MCF 10A (cell line): ENCODE measurements around the gene DRAP1. TPM values are rescaled to one million over a fixed set of nuclear protein-coding genes. Genes with fewer than 3 reads are reported as not detected.
A peak's percentile ranks its signal among the peaks of the same experiment; 100 is the strongest.
"Not testable (repeated sequence)": the region's sequence is repeated elsewhere in the genome, so short reads cannot be mapped to it uniquely, and the experiment has no call there.

Experiments
- BruUV-seq: library from RNA; stranded (reverse); fragments of 400-500 nt; replicated peaks from 2 replicates; lab custom pipeline; 2021; lab: Mats Ljungman, UMichigan
- CTCF ChIA-PET: fragments of 300-600 bp; sonication (Branson Sonifier 250); formaldehyde crosslinking; extraction: SDS; loops from one replicate; lab custom pipeline; 2021; ENCODE audit warnings: antibody characterized with exemption, inconsistent platforms; lab: Yijun Ruan, JAX
- POLR2A ChIA-PET: fragments of 300-600, 350-650 bp; sonication (Branson Sonifier 250); formaldehyde crosslinking; extraction: SDS; loops from one replicate; lab custom pipeline; 2020; ENCODE audit warnings: antibody characterized with exemption, inconsistent platforms; lab: Yijun Ruan, JAX
- DNase-seq: peaks from one replicate; pipeline ENCODE4 v3.0.0-alpha.2; 2018; ENCODE audit not compliant: unreplicated experiment
- H3K27ac Mint-ChIP-seq: one replicate; pipeline ENCODE4 v1.8.0; 2022; ENCODE audit warnings: mild to moderate bottlenecking, low read depth, mixed read lengths; ENCODE audit not compliant: unreplicated experiment
- H3K27me3 Mint-ChIP-seq: one replicate; pipeline ENCODE4 v1.8.0; 2022; ENCODE audit warnings: mixed read lengths; ENCODE audit not compliant: insufficient read depth, unreplicated experiment
- H3K36me3 Mint-ChIP-seq: one replicate; pipeline ENCODE4 v1.8.0; 2022; ENCODE audit warnings: mild to moderate bottlenecking, moderate library complexity, mixed read lengths; ENCODE audit not compliant: insufficient read depth, unreplicated experiment
- H3K4me1 Mint-ChIP-seq: one replicate; pipeline ENCODE4 v1.8.0; 2022; ENCODE audit warnings: mixed read lengths; ENCODE audit not compliant: insufficient read depth, unreplicated experiment
- H3K4me3 Mint-ChIP-seq: one replicate; pipeline ENCODE4 v1.8.0; 2022; ENCODE audit warnings: mild to moderate bottlenecking, moderate library complexity, mixed read lengths; ENCODE audit not compliant: unreplicated experiment
- H3K9me3 Mint-ChIP-seq: one replicate; pipeline ENCODE4 v1.8.0; 2022; ENCODE audit warnings: mixed read lengths; ENCODE audit not compliant: unreplicated experiment
- CTCF ChIP-seq: fragments of 200-600 bp; IDR thresholded peaks from one replicate; pipeline ENCODE4 v1.8.0; 2022; ENCODE audit warnings: antibody characterized with exemption, mild to moderate bottlenecking; ENCODE audit not compliant: unreplicated experiment
- intact Hi-C: fragments of 100-400 bp; cut with micrococcal nuclease; formaldehyde crosslinking; loops from 2 replicates; pipeline ENCODE4 v1.14.1; 2022
- total RNA-seq: library from RNA; stranded (reverse); gene quantifications from 2 replicates; pipeline ENCODE4 v1.2.3, GENCODE V29; 2022

DRAP1 gene
- total RNA-seq, 1 experiment from 2014 or later, result 167 TPM

GRCh38 chr11:65888163-65888814 is 30.9 kb upstream of the DRAP1 start, which contains the start of gene FIBP:
FIBP (minus strand) TSS chr11:65888471; CDS start chr11:65888418, 53 bp downstream.
- no peaks in the 10 kb centered on the region for H3K9me3 Mint-ChIP-seq

GRCh38 chr11:65890324-65891218 is 28.7 kb upstream of the DRAP1 start, which contains the start of gene CCDC85B:
CCDC85B (plus strand) TSS chr11:65890673; CDS start chr11:65890784, 111 bp downstream.
- Mint-ChIP-seq H3K36me3 (peaks cover 74% of the 10 kb centered on the region), H3K4me1 (peaks cover 32% of the 10 kb centered on the region), H3K9me3 (no peaks in the 10 kb centered on the region), H3K4me3 (peak within 1 kb of the TSS; percentile 90), H3K27ac (peak within 1 kb of the TSS; percentile 90), H3K27me3 (no peaks in the 10 kb centered on the region)
- ChIA-PET POLR2A (interaction anchor here (0.6 to 9.9 kb wide), 39 partner anchors 9 to 876 kb away, joined by 3 to 222 read pairs (median 4); partner anchors contain the start of genes BANF1, C11orf68, CFL1 and DPF2), CTCF (interaction anchor here (0.6 to 9.0 kb wide), 14 partner anchors 8 to 380 kb away, joined by 3 to 203 read pairs (median 5); partner anchors contain the start of genes FOSL1 and MUS81)
- no peak for TF ChIP-seq CTCF
- BruUV-seq, result no TSS peak
- intact Hi-C loops, result loop anchor here (1.0 kb wide), 2 partner anchors 9 to 21 kb away; no protein-coding TSS in a partner anchor
- DNase-seq, result peak; percentile 95

More at GRCh38 chr11:65888163-65888814, 30.9 kb upstream of the DRAP1 start, which contains the start of gene FIBP:
- ChIA-PET CTCF (interaction anchor here (0.6 to 9.0 kb wide), 29 partner anchors 8 to 442 kb away, joined by 3 to 203 read pairs (median 4); partner anchors contain the start of genes BANF1, CTSW, EIF1AD and FOSL1), POLR2A (interaction anchor here (0.6 to 9.9 kb wide), 29 partner anchors 10 to 1576 kb away, joined by 3 to 222 read pairs (median 8); partner anchors contain the start of genes BANF1, C11orf68, CFL1 and DPP3)
- BruUV-seq, result no TSS peak
- peaks cover 28% of the 10 kb centered on the region for H3K4me1 Mint-ChIP-seq
- peak within 1 kb of the TSS; percentile 90 for H3K27ac Mint-ChIP-seq
- intact Hi-C loops, result loop anchor here (1.0 to 2.0 kb wide), 2 partner anchors 73 to 101 kb away; partner anchors contain the start of gene SART1
- no peaks in the 10 kb centered on the region for H3K27me3 Mint-ChIP-seq
- peak; percentile 84 for TF ChIP-seq CTCF
- peak within 1 kb of the TSS; percentile 90 for H3K4me3 Mint-ChIP-seq
- peaks cover 66% of the 10 kb centered on the region for H3K36me3 Mint-ChIP-seq
- DNase-seq, result peak; percentile 97

GRCh38 chr11:65891219-65892136 is 27.7 kb upstream of the DRAP1 start:
- no peaks in the 10 kb centered on the region for H3K27me3 Mint-ChIP-seq

GRCh38 chr11:65892137-65892540 is 27.1 kb upstream of the DRAP1 start:
- H3K36me3 Mint-ChIP-seq, result peaks cover 72% of the 10 kb centered on the region
- peaks cover 47% of the 10 kb centered on the region for H3K4me1 Mint-ChIP-seq
- ChIA-PET POLR2A (interaction anchor here (1.1 to 9.9 kb wide), 8 partner anchors 7 to 188 kb away, joined by 3 to 222 read pairs (median 31); partner anchors contain the start of genes C11orf68, CFL1, FOSL1 and MUS81), CTCF (interaction anchor here (0.6 to 5.2 kb wide), 5 partner anchors 8 to 125 kb away, joined by 3 to 27 read pairs (median 3); no protein-coding TSS in a partner anchor)
- DNase-seq, intact Hi-C loops, BruUV-seq, H3K27me3 Mint-ChIP-seq, H3K9me3 Mint-ChIP-seq: not testable (repeated sequence)
- peak overlapping the region; percentile 71 for H3K27ac Mint-ChIP-seq
- peak overlapping the region; percentile 90 for H3K4me3 Mint-ChIP-seq

More at GRCh38 chr11:65891219-65892136, 27.7 kb upstream of the DRAP1 start:
- TF ChIP-seq CTCF, result no peak
- intact Hi-C loops, result loop anchor here (1.0 kb wide), 1 partner anchor 20 kb away; no protein-coding TSS in a partner anchor
- Mint-ChIP-seq H3K9me3 (no peaks in the 10 kb centered on the region), H3K4me1 (peaks cover 41% of the 10 kb centered on the region), H3K4me3 (peak overlapping the region; percentile 90), H3K36me3 (peaks cover 72% of the 10 kb centered on the region), H3K27ac (peak overlapping the region; percentile 90)
- POLR2A ChIA-PET, result interaction anchor here (0.6 to 9.9 kb wide), 31 partner anchors 8 to 877 kb away, joined by 3 to 222 read pairs (median 5); partner anchors contain the start of genes BANF1, C11orf68, CFL1 and EIF1AD
- CTCF ChIA-PET, result interaction anchor here (0.6 to 9.0 kb wide), 9 partner anchors 9 to 124 kb away, joined by 3 to 203 read pairs (median 5); partner anchors contain the start of gene FOSL1
- BruUV-seq, result TSS peak; percentile 68
- DNase-seq, result peak; percentile 41
